Activated T-helper 1 cell treated with Interleukin-2 at 50 U/mL for 16 hours (primary cell): ENCODE data around the gene FUBP3.

Experiments
- DNase-seq: peaks from one replicate; pipeline ENCODE4 v3.0.0-alpha.2; 2020; ENCODE audit warnings: low read depth

The FUBP3 gene

DNA sequence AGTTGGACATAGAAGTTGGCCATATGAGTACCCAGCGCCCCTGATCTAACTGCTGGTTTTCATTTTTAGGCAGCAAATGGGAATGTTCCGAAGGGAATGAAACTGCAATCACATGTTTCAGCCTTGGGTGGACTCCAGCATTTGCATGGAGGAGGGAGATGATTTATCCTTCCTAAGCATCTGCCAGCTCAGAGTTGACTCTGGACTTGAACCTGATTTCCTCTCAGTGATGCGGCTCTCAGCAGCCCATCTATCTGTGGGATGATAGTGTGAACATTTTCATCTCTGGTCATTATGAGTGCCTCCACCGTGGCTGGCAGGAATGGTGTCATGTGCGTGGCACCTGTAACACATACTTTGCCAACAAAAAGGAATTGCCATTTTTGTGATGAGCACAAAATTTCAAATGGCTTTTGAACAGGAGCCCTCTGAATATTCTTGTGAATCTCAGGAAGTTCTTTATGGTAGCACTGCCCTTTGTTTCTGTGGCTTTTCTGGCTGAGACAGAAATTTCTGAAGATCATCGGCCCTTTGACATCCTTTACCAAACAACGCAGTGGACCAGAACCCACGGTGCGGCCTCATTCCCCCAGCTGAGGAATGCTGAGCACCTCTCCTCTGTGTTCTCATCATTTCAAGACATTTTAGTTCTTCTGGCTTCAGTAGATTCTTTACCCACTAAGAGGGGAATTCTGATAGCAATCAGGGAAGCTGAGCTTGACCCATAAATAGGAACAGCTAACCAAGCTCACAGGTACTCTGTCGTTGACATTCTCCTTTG lies 28.5 kb downstream of the FUBP3 start:
- DNase-seq: no peak

DNA sequence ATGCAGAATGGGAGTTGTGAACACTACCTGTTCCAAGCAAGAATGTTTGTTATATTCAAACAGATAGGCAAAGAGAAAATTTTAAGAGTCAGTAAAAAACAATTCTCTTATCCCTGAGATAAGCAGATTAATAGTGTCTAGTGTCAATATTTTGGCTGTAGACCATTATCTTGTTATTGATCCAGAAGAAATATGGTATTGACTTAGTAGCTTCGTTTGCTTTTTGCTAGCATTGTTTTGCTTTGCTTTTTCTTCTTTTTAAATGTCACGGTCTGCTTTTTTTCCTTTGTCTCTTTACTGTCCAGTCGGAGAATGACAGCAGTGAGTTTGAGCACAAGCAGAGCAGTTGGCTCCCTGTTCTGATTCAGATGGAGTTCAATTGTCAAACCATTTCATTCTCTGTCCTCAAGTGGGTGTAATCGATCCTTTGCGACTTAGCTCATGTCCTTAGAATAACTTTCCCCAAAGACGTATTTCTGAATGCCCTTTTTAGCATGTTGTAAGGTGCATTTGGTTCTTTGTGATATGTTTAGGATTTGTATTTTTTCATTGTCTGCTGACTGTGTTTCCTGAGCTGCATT lies 29.3 kb downstream of the FUBP3 start:
- DNase-seq: no peak

DNA sequence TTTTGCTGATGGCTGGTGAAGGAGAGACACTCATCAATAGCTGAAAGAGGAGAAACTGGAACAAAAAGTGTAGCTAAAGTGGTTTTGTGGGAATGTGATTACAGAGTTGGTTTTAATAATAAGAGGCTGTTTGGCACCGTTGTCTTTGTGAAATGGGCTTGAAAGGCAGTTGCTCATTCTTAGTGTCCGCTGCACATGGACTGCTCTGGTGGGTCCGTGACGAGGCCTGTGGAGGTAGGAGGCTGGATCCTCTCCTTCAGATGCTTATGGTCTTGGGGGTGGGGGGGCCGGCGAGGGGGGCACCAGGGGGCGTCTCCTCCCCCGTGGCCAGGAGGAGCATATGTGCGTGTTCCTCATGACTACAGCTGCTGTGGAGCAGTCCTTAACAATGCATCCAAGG lies 29.8 kb downstream of the FUBP3 start:
- DNase-seq: no peak

DNA sequence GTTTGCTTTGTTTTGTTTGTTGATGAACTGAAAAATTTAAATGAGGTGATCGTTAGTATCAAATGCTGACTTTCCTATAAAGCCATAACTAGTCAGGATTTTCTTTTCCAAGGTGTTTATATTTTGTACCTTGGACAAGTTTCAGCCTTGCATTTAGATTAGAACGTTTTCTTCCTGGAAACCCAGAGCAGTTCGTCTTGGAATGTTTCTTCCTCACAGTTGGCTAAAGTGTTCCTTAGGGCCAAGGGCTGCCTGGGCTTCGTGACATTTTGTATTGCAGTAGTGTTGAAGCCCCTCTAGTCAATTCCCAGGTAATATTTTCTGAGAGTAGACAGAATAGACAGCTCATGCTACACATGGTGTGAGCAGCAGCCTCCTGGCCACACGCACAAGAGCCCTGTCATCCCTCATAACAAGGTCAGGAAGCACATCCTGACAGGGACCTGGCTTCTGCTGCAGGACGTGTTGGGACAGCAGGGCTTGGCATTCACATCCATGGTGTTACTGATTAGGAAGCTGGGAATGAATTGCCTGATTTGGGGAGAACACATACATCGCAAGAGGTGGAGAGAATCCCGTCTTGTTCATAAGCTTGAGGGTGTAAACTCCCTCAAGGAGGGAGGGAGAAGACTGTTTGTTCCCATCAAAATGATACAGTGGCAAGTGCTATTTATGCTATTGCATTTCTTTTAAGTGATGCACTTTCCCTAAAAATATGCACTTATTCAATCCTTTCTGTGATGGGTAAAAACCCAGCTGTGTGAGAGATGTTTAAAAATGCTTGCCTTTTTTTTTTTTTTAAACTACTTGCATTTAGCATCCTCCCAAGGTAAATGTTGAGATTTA lies 31.7 kb downstream of the FUBP3 start:
- no peak for DNase-seq

DNA sequence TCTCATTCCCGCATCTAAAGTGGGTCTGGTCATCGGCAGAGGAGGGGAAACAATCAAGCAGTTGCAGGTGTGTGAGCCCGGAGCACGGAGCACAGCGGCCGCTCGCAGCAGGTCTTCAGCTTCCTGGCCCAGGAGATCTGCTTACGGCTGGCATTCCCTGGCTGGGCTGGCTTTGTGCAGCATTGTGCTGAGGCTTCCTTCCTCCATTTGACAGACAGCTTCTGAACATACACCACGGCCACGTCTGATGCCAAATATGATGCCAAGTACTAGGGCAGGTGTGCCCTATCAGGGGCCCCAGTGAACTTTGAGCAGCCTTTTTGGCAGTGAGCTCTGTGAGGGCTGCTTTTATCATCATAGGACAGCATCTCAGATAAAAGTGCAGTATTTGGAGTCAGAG lies 37.1 kb downstream of the FUBP3 start:
- DNase-seq: no peak

DNA sequence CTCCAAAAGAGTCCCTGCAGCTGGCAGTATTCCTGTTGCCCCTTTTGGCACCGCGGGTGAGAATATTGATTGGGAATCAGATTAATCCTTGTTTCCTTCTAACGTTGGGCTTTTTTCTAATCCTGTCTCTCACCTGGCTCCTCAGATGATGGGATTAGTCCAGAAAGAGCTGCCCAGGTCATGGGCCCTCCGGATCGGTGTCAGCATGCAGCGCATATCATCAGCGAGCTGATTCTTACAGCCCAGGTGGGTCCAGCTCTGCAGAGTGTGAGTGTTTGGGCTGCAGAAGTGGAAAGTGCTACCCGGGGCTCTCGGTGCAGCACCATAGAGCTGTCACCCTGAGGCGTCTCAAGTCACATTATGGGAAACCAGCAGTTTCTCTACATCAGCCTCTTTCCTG lies 44.1 kb downstream of the FUBP3 start:
- no peak for DNase-seq

DNA sequence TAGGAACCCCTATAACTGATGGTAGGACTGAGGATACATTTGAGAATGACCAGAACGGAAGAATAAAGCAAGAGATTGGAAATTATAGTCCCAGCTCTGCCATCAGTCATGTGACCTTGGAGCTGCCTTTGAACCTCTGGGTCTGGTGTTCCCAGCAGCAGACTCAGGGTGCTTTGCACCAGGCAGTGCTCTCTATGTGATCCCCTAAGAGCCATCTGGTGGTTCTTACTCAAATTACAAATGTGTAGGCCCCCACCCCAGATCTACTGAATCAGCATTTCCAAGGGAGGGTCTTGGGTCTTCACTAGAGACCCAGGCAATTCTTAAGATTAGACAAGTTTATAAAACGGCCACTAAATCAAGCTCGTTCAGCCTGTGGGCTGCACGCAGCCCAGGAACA lies 44.8 kb downstream of the FUBP3 start:
- no peak for DNase-seq

DNA sequence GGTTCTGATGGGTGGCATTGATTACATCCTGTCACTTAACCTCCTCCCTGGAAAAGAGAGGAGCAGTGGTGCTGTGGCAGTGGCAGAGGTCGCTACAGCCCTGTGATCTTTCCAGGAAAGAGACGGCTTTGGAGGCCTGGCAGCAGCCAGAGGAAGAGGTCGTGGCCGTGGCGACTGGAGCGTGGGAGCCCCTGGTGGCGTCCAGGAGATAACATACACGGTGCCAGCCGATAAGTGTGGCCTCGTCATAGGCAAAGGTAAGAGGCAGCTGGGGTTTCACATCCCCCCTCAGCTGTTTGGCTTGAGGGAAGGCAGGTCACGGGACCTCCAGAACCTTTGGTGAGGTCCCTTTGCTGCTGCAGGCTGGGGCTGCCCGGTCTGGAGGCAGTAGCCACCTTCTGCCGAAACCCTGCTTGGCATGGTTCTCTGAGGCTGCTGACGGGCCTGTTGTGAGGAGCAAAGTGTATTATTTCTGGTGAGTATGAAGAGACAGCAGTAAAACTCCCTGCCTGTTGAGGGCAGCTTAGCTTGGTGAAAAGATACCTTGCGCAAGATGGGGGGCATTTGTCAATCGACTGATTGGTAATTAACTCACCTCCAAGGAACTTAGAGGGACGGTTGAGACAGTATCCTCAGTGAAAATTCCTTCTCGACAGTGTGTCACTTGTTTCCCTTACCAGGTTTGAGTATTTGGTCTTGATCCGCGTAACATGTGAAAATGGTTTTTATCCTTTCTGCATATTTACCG lies 47.0 kb downstream of the FUBP3 start:
- no peak for DNase-seq

DNA sequence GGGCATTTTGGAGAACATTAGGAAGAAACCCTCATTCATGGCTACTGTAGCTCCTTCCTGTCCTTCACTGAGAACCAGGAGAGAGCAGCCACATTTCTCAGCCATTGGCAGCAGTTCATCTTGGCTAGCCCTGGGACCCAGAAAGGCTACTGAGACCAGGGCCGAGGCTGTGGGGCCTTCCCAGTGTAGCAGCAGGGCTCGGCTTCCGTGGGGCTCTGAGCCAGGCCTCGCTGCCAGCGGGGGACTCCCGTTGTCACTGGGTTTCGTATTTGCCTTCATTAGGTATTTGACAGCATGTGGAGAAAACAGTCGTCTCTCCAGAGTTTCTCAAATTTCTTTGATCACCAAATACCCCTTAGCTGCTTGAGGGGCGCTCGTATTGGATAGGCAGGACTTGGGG lies 47.7 kb downstream of the FUBP3 start:
- DNase-seq: no peak

DNA sequence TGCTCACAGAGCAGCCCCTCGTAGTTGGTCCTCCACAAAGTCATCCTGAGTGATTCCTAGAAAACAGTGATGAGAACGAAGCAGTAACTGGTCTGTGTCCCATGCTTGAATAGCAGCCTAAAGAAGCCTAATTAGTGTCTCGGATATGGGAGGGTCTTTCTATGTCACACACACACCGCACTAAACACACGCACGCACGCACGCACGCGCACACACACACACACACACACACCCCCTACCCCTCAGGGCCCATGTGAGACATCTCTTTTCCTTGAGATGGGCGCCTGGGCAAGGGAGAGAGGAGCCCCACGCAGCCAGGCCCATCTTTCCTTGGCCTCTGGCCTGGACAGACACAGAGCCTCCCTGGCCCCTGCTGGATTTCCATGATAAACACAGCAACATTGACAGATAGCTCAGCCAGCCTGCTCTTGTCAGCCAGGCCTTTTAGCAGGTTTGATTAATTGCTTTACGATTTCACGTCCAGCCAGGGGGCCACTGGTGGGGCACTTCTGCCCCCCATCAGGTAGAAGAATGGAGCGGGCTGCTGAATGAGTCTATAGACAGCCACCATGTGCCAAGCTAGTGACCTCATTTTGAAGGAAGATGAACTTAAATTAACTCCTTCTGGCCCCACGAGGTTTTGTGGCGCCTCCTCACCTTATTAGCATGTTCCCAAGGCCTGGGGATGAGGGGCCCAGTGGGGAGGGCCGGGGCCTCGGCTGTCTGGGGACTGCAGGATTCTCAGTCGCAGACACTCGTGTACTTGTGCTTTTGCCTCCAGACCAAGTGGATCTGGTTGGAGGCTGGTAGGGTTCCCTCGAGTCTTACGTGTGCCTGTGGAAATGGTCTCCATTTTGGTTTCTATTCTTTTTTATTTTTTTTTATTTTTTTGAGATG lies 48.8 kb downstream of the FUBP3 start:
- DNase-seq: no peak

DNA sequence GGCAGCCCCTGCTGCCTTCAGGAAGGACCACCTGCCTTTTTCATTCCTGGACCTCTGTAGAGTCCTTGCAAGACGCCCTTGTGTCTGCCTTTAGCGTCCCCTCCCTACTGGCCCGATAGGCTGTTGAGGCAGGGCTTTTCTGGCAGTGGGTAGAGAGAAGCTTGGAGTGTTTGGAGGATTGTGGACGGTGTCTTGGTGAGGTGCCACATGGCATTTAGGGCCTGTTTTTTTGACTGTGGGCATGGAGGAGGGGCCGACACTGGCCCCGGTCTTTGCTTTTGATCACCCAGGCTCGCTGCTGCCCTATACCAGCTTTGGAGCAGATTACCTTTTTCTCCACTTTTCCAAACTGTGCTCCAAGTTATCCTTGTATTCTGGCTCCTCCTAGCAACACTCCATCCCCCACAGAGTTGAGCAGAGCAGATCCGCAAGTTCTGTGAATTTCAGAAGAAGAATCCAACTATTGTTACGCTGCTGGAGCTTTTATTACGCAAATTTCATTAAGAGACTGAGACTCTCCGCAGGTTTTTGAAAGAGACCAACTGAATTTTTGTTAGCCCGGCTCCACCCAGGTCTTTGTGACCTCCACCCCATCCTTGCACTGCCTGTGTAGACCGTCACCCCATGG lies 50.2 kb downstream of the FUBP3 start:
- DNase-seq: no peak

DNA sequence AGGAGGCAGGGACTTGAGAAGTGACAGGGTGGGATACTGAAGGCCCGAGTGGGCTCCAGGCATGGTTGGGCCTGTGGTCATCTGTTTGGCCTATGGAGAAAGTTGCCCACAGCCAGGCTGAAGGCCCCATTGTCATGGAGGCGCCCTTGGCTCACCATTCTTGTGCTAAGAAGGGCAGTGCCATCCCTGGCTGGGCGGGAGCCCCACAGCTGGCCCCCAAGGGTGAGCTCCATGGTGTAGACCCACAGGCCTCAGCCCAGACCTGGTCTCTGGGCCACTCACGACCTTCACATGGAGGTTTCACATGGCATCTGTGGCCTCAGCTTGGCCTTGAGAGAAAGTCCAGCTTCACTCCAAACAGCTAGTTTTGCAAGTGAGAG lies 50.7 kb downstream of the FUBP3 start:
- no peak for DNase-seq

DNA sequence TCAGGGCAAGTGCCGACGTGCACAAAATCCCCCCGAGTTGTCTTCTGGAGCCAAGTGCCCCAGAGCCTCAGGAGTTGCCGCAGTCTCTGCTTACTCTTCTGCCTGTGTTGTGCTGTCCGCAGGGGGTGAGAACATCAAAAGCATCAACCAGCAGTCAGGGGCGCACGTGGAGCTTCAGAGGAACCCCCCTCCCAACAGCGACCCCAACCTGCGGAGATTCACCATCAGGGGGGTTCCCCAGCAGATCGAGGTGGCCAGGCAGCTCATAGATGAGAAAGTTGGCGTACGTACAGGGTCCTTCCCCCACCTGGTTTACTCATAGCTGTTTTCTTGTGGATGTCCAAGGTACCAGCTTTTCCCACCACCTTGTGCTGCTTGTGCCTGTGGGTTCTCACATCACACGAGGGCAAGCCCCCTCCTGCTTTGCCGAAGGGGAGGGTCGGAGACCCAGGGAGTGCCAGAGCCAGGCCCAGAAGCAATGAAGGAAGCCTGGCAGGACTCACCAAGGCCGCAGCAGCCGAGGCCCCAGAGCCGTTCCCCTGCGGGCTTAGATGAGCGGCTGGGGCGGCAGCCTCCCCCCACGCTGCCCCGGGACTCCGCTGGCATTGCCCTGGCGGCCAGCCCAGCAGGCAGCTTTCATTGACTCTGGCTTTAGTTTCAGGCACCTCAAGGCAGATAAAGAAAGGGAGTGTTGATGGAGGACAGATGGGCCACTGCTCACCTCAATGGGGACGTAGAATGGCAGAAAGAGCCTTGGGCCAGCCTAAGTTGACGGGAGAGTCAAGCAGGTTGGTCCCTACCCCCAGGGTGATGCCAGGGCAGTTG lies 51.3 kb downstream of the FUBP3 start:
- no peak for DNase-seq

DNA sequence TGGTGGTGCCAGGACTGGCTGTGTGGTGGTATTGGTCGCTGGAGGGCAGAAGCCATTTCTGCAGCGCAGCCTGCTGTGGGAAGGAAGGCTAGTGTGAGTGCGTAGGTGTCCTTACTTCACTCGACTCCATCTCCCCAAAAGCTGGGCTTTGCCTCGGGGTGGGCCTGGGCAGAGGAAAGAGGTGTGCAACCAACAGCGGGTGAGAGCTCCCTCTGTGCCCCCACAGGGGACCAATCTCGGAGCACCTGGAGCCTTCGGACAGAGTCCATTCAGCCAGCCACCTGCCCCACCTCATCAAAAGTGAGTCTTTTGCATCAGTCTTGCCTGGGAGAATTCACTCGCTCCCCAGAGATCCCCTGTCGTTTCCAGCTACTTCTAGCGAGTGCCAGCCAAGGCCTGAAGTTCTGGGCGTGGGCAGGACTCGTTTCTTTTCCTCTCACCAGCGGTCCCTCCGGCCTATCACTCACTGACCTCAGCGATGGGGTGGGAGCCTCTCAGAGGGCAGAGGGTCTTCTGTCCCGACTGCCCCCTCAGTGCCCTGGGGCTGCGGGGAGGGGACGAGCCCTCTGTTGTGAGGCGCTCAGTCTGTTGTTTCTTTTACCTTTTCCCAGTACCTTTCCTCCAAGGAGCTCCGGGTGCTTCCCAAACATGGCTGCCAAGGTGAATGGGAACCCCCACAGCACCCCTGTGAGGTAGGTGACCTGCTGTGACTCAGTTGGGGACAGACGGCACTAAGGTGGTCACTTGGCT lies 52.1 kb downstream of the FUBP3 start:
- DNase-seq: no peak

DNA sequence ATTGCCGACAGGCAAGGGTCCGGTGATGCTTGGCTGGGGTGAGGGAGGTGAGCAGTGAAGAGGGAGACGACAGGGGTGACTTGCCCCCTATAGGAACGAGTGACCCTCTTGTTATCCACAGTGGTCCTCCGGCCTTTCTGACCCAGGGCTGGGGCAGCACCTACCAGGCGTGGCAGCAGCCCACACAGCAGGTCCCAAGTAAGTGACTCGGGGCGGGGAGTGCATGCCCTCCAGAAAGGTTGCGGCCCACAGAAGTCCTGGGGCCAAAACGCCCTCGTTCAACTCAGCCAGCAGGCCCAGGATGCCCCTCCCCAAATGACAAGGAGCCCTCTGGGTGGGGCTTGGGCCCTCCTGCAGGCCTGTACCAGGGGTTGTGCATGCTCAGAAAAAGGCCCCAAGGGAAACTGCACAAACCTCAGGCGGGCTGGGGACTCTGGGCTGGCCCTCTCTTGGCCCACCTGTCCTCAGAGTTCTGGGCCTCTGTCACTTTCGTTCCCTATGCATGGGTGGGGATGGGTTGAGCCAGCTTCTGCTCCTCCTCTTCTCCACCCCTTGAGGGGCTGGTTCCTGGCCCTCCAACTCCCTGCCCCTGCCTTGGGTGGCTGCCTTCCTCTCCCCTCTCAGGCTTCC lies 52.8 kb downstream of the FUBP3 start:
- DNase-seq: no peak

DNA sequence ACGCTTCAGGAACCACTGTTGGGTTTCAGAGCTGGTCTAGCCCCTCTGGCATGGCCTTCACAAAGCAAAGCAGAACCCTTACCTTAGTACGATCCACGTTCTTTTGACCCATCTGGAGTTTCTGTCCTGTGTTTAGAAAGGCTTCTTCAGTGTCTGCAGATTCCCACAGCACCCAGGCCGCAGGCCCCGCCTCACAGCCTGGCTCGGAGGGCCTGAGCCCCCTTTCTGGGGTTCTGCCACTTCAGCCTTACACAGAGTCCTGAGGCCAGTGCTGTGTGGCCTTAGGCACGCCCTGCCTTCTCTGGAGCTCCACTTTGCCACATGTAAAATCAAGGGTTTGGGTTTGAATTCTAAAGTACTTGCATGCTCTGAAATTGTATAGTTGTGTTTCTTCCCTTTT lies 53.5 kb downstream of the FUBP3 start:
- DNase-seq: no peak

DNA sequence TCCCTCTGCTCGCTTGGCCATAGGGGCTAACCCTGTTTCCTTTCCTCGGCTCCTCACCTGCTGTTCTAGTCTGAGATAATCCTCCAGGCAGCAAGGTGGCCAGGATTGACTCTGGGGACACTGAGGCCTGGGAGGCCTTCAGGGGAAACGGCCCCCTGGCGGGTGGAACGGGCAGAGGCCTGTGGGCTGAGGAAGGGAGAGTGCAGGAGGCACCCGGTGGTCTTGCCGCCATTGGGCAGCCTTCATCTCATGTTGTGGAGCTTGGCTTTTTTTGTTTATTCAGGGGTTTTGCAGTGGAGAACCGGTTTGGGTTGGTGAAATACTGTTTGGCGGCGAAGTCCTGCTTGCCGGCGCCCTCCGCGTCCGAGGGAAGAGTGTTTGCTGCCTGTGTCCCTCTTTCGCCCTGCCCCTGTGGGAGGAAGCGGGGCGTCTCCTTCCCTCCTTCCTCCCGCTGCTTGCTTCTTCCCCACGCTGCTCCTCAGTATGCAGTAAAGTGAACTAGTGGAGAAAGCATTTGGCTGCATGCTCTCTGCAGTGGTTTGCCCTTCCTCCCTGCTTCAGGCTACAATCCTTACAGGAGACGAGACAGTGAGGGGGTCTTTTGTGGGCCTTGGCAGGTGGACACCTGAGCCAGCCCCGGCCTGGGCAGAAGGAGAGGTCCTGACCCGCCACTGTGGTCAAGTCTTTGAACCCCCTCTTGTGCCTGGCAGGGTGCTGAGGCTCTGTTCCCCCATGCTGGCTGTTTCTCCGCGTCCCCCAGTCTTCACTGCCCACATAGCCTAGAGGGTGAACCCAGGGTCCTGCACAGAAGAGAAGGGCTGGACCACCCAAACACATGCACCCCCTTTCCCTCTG lies 54.2 kb downstream of the FUBP3 start:
- no peak for DNase-seq
